ENCODE data around the gene ZBTB6.
"Not testable (repeated sequence)": the region's sequence is repeated elsewhere in the genome, so short reads cannot be mapped to it uniquely, and the experiment has no call there.

ZBTB6 gene

DNA sequence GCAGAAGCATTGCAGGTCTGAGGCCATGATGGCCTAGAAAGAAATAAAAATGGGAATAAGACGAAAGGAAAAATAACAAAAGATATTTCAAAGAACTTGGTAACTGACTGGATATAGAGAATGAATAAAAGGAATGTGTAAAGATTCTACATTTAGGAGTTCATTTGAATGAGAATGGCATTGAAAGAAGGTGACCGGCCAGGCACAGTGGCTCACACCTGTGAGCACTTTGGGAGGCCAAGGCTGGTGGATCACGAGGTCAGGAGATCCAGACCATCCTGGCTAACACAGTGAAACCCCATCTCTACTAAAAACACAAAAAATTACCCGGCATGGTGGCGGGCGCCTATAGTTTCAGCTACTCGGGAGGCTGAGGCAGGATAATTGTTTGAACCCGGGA lies 9.6 kb upstream of the ZBTB6 start:
- no peak for FAIRE-seq

DNA sequence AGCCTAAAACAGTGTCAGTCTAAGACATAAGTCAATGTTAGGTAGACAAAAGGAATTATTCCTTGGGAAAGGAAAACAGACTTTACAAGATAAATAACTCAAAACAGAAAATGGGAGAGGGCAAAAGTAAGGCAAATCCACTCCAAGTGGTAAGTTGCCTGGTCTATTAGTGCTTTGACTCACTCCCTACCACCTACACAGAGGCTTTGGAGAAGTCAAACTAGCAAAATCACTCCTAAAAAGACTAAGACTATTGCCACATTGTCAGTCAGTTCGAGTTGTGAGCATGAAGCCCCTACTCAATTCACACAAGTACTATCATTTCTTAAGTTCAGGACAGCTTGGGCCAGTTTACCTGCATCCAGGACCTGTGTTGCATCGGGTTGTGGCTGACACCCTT lies 5.2 kb upstream of the ZBTB6 start:
- no peak for FAIRE-seq

DNA sequence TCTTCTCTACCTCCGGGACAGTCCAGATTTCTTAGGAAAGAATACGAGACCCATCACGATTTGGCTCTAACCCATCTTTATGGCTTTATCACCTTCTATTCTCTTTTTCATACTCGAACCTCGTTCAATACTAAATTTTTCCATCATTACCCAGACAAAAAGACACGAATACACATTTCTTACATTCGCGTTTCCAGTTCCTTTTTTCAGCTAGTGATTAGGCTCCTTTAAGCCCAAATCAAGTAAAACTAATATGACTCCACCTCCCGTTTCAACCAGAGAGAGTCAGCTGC lies 506 bp downstream of the ZBTB6 start:
- FAIRE-seq, result no peak

DNA sequence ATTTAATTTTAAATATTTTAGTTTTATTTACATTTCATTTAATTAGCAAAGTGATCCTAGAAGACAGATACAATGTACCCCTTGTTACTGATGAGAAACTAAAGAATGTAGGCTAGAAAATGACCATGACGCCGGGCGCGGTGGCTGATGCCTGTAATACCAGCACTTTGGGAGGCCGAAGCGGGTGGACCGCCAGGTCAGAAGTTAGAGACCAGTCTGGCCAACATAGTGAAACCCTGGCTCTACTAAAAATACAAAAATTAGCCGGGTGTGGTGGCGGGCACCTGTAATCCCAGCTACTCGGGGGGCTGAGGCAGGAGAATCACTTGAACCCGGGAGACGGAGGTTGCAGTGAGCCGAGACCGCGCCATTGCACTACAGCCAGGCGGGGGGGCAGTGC lies 7.0 kb downstream of the ZBTB6 start:
- FAIRE-seq, result not testable (repeated sequence)

DNA sequence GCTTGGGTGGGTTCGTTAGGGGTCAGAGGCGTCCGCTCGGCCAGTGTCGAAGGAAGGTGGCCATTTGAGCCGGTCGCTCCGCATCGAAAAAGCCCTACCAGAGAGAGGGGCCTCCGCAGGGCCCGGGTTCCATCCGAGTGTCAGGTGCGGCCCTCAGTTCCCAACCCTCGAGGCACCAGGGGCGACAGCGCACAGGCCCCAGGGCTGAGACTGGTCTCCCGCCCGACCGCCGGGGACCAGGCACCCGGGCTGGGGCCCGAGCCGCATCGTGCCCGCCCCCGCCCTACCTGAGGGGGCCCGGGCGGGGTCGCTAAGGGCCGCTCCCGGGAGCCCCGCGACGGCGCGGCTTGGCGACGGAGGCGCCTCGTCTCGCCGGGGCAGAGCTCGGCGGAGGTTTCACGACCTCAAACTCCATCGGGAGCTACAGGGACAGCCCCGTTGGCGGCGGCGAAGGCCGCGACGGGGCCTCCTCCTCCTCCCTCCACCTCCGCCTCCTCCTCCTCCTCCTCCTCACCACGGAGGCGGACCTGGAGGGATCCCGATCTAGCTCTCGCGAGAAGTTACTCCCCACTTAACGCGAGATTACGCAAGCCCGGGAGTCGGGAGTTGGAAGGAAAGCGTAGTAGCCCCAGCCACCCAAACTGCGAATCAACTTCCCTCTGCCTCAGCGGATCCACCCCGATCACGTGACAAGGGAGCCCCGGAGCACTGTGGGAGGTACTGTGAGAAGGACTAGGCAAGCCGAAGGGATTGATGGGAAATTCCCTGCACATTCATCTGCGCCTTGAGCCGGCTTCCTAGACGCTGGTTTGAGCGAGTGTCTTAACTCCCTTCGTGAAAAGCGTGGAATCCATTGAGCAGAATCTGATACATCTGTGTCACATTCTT lies 8.1 kb downstream of the ZBTB6 start, which contains the start of gene RC3H2:
Gene RC3H2 (minus strand): TSS at position 537 of the 888 bp plus-strand sequence. CDS start 7,850 bp downstream, outside the sequence.
- FAIRE-seq, result peak; percentile 82

DNA sequence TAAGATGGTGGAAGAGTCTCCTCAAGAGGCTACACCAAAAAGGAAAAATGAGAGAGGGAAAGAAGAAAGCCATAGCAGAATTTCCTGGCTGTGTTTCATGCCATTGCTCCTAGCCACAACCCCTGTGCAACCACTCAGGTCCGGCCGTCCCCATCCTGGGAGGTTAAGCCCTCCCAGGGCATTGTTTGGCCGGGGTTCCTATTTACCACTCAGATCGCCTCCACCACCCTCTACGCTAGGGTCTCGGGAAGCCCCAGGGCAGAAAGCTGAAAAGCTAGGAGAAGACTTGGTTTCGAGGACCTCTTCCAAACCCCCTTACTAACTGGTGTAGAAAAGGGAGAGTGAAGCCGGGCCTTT lies 8.7 kb downstream of the ZBTB6 start:
- FAIRE-seq, result no peak

DNA sequence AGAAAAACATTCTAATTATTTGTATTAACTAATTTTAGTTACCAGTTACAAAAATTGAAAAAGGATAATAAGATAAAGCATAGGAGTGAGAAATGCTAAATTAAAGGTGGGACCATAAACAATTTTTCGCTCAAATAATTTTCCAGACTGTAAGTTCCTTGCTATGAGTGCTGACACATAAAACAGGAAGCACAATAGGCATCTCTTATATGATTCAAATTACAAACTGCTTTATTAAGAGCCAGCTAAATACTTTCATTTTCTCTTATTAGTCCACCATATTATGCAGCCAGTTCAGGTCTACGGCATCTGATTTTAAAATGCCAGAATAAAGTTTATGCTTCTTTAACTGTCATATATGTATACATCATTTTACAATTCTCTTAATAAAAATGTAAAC lies 12.3 kb downstream of the ZBTB6 start:
- FAIRE-seq, result no peak

DNA sequence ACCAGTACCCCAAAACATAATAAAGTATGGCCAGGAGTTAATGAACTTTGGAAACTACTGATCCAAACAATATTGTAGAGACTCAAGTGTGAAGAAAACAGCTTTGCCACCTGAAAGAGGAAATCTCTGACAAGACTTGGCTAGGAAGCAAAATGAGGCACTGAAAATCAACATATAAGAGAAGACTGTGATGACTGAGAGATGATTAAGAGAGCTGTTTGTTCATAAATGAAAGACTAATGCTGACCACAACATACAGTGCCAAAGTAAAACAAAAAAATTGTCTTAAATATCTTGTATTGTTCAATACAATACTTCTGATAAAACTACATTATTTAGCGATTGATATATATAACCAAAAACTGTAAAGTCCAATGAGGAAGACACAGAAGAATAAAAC lies 15.2 kb downstream of the ZBTB6 start:
- FAIRE-seq, result no peak

DNA sequence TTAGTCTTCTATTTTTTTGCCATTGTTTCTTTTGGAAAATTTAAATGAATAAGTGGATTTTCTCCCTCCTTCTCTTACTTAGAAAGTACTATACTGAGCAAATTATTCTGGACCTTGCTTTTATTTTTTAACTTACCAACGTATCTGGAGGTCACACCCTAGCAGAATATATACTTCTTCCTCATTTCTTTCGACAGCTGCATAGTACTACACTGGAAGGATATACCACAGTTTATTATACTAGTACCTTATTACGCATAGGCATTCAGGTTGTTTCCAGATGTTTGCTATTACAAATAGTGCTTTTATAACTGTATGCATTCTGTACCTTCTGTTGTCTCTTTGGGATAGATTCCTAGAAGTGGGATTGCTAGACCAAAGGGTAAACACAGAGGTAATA lies 24.6 kb downstream of the ZBTB6 start:
- no peak for FAIRE-seq

DNA sequence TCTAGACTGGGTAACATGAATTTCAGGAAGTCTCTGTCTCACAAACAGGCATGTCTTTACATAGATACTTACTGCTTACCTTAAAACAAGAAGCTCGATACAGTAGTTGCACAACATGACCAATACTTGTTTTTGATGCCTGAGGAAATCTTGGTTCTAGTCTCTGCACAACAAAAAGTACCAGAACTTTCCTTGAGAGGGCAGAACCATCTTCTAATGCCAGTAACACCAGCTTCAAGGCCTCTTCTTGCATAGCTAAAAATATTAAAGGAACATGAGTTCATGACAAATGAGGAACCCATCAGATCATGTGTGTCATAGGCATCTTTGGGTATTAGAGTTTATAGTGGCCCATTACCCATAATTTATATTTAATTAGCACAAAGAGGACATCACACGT lies 30.0 kb downstream of the ZBTB6 start:
- no peak for FAIRE-seq

DNA sequence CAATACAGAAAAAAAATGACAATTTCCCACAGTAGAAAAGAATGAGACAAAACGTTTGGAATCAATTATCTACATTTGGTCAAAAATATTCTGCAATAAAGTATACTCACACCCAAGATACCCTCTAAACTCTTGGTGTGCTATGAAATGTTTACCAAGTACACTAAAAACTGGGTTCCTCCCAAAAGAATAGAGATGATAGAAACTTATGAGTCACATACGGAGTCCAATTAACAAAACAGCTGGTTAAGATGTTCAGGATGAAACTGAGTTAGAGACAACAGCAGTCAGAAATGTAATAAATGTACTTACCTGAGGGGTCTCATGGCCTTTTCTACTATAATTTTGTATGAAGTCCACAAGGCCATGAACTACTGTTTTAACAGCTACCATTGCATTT lies 33.7 kb downstream of the ZBTB6 start:
- FAIRE-seq, result no peak

DNA sequence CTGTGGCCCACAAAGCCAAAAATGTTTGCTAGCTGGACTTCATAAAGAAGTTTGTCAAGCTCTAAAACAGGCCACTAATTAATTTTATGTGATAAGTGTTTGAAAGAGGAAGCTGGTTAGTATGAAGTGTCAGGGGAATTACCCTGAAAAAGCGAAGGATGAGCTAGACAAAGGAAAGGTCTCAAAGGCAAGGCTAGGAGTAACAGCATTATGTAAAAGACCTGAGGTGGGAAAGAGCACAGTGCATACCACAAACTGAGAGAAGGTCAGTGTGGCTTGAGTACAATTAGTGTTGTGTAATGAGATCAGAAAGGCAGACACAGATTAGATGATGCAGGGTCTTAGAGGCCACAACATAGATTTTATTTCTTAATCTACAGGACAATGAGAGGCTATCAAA lies 37.6 kb downstream of the ZBTB6 start:
- no peak for FAIRE-seq

DNA sequence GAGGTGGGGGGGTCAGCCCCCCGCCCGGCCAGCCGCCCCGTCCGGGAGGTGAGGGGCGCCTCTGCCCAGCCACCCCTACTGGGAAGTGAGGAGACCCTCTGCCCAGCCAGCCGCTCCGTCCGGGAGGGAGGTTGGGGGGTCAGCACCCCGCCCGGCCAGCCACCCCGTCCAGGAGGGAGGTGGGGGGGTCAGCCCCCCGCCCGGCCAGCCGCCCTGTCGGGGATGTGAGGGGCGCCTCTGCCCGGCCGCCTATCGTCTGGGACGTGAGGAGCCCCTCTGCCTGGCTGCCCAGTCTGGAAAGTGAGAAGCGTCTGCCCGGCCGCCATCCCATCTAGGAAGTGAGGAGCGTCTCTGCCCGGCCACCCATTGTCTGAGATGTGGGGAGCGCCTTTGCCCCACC lies 45.8 kb downstream of the ZBTB6 start:
- not testable (repeated sequence) for FAIRE-seq

DNA sequence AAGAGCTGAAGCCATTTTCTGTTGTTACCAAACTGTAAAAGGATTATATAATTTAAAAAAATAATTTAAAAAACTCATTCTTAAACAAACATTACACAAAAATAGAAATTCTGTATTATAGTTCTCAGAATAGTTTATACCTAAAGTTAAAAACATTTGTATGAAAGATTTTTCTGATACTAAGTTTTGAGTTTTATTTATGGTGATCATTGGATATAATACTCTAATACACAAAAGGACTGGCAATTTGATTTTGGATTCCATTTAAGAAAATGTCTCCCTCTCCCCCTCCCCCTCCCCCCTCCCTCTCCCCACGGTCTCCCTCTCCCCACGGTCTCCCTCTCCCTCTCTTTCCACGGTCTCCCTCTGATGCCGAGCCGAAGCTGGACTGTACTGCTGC lies 47.0 kb downstream of the ZBTB6 start:
- peak; percentile 41 for FAIRE-seq

DNA sequence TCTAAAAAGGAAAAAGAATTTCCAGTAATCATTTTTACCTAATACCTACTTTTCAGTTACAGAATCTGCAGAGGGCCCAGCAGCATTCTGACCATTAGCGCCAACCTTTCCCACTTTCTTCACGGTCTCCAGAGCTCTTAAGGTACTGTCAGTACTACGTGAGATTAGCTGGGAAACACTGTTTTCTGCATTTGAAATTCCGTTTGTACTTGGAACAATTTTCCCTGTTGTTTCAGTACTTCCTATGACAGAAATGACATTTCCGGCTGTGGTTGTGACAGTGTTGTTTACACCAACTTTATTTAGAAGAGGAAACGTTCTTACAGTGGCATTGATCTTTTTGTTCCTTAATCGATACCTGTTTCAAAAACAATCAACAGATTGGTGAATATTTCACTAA lies 47.8 kb downstream of the ZBTB6 start:
- FAIRE-seq, result no peak

DNA sequence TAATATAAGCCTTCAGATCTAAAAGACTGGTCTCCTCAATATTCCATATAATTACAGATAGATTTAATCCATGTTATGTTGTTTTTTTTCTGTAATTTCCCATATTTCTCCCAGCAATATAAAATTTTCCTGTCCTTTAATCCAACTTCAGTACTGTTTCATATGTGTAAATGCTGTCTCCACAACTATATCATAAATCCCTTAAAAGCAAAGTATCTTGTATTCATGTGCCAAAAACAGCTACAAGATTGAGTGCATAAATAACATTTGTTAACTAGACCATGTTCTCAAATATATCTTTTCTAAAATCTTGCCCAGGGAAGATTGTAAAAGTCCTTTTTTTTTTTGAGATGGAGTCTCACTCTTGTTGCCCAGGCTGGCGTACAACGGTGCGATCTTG lies 49.7 kb downstream of the ZBTB6 start:
- FAIRE-seq, result no peak

DNA sequence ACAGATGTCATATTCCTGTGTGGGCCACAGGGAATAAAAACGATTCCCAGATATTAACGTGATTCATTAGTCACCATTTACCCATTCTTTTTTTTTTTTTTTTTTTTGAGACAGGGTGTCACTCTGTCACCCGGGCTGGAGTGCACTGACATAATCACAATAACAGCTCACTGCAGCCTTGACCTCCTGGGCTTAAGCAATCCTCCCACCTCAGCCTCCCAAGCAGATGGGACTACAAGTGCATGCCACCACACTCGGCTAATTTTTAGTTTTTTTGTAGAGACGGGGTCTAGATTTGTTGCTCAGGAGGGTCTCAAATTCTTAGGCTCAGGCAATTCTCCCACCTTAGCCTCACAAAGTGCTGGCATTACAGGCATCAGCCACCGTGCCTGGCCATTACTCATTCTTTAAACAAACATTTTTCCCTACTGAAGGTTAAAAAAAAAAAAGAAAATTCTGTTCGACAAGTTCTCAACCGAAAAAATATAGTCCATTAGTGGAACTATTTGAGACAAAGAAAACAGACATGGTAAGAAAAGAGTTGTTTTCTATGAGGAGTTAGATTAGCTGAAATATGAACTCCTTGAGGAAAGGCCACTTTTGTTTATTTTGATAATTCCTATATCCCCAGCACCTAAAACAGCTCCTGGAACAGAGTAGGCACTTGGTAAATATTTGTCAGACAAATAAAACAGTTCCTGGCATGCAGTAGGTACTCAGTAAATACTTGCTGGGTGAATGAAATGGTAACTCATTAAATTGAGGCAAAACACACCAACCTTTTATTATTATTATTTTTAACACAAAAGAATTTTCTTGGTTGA lies 52.6 kb downstream of the ZBTB6 start:
- no peak for FAIRE-seq

Data from colon (tissue), 2 donors.